SK-N-SH (cell line): ENCODE results near the gene ZNF207. TPM values are rescaled to one million over a fixed set of nuclear protein-coding genes. Genes with fewer than 3 reads are reported as not detected.

Source experiments
- CTCF ChIA-PET: fragments of 300-600, 350-600 bp; formaldehyde crosslinking; extraction: SDS; loops from one replicate; lab custom pipeline; 2021; lab: Yijun Ruan, JAX
- POLR2A ChIA-PET: fragments of 350-600 bp; sonication (Branson Sonifier 250); formaldehyde crosslinking; extraction: SDS; loops from one replicate; lab custom pipeline; 2020; ENCODE audit warnings: antibody characterized with exemption, inconsistent platforms; lab: Yijun Ruan, JAX
- DNase-seq: peaks from one replicate; pipeline ENCODE4 v3.0.0; 2012
- H2AFZ ChIP-seq: fragments of 200-600 bp; sonication (generic); 2 replicates; pipeline ENCODE4 v1.8.1; 2016; ENCODE audit warnings: antibody characterized with exemption, mild to moderate bottlenecking, low read depth
- H3F3A ChIP-seq: fragments of 200-600 bp; sonication (generic); replicated peaks from 2 replicates; pipeline ENCODE3; 2016; ENCODE audit warnings: antibody characterized with exemption, mild to moderate bottlenecking; ENCODE audit not compliant: insufficient read depth
- H3K27ac ChIP-seq, 2 experiments: fragments of 200-500 bp in 1 of 2; fragments of 200-600 bp in 1 of 2; sonication (Bioruptor generic) in 1 of 2; sonication (generic), shearing (Covaris generic) in 1 of 2; 2 replicates each; pipeline versions ENCODE4 v1.5.1 to v1.6.1; 2014 to 2016; ENCODE audit warnings: low read depth in 2 of 2, inconsistent platforms in 1 of 2, low read length in 1 of 2, mild to moderate bottlenecking in 1 of 2, mixed read lengths in 1 of 2
- H3K27me3 ChIP-seq: fragments of 200-600 bp; sonication (generic), shearing (Covaris generic); 2 replicates; pipeline ENCODE4 v1.6.1; 2016; ENCODE audit warnings: mixed run types; ENCODE audit not compliant: insufficient read depth
- H3K36me3 ChIP-seq, 2 experiments: fragments of 200-500 bp in 1 of 2; fragments of 200-600 bp in 1 of 2; sonication (Bioruptor generic) in 1 of 2; sonication (generic) in 1 of 2; replicated peaks in 1 of 2; 2 replicates each; pipeline versions ENCODE3 to v1.5.1; 2014 to 2016; ENCODE audit warnings: low read length in 1 of 2, mild to moderate bottlenecking in 1 of 2; ENCODE audit not compliant: insufficient read depth in 2 of 2, control insufficient read depth in 1 of 2
- H3K4me1 ChIP-seq, 2 experiments: fragments of 200-500 bp in 1 of 2; fragments of 200-600 bp in 1 of 2; sonication (Bioruptor generic) in 1 of 2; sonication (generic), shearing (Covaris generic) in 1 of 2; 2 replicates each; pipeline versions ENCODE4 v1.5.1 to v1.6.1; 2014 to 2016; ENCODE audit warnings: low read depth in 1 of 2, low read length in 1 of 2, mixed run types in 1 of 2; ENCODE audit not compliant: insufficient read depth in 2 of 2, control insufficient read depth in 1 of 2
- H3K4me2 ChIP-seq: fragments of 200-600 bp; sonication (generic), shearing (Covaris generic); 2 replicates; pipeline ENCODE4 v1.6.1; 2017; ENCODE audit warnings: mixed run types
- H3K4me3 ChIP-seq, 2 experiments: fragments of 200-500 bp in 1 of 2; fragments of 200-600 bp in 1 of 2; sonication (Bioruptor generic) in 1 of 2; sonication (generic), shearing (Covaris generic) in 1 of 2; 2 replicates each; pipeline versions ENCODE4 v1.5.1 to v1.8.1; 2014 to 2016; ENCODE audit warnings: low read depth in 2 of 2, inconsistent platforms in 1 of 2, low read length in 1 of 2, mild to moderate bottlenecking in 1 of 2, mixed read lengths in 1 of 2, moderate library complexity in 1 of 2
- H3K79me2 ChIP-seq: fragments of 200-600 bp; sonication (generic); 2 replicates; pipeline ENCODE4 v1.8.1; 2017; ENCODE audit warnings: mild to moderate bottlenecking; ENCODE audit not compliant: insufficient read depth
- H3K9ac ChIP-seq: fragments of 200-600 bp; sonication (generic); 2 replicates; pipeline ENCODE4 v1.6.1; 2017; ENCODE audit warnings: mixed run types
- H3K9me2 ChIP-seq: fragments of 200-600 bp; sonication (generic); 2 replicates; pipeline ENCODE4 v1.6.1; 2017; ENCODE audit warnings: mixed run types
- H3K9me3 ChIP-seq: fragments of 200-600 bp; sonication (generic); 2 replicates; pipeline ENCODE4 v1.6.1; 2017; ENCODE audit warnings: mixed run types, mild to moderate bottlenecking, moderate library complexity
- H4K20me1 ChIP-seq: fragments of 200-600 bp; sonication (generic); 2 replicates; pipeline ENCODE4 v1.6.1; 2017; ENCODE audit warnings: mild to moderate bottlenecking, mixed run types; ENCODE audit not compliant: insufficient read depth
- FOSL2 ChIP-seq: IDR thresholded peaks from 2 replicates; pipeline ENCODE4 v1.4.0; 2012; ENCODE audit warnings: low read depth, mild to moderate bottlenecking, moderate library complexity, borderline replicate concordance
- GATA2 ChIP-seq: sonication (generic); formaldehyde crosslinking; IDR thresholded peaks from 2 replicates; pipeline ENCODE4 v1.5.0; 2020; ENCODE audit warnings: mild to moderate bottlenecking, missing genetic modification reagents
- JUND ChIP-seq: IDR thresholded peaks from 2 replicates; pipeline ENCODE4 v1.4.0; 2012
- MXI1 ChIP-seq: IDR thresholded peaks from 2 replicates; pipeline ENCODE4 v1.6.1; 2012; ENCODE audit warnings: mild to moderate bottlenecking, low read depth, low read length, improper control_type of control experiment
- NRF1 ChIP-seq: IDR thresholded peaks from 2 replicates; pipeline ENCODE4 v1.6.1; 2012; ENCODE audit warnings: low read depth, mild to moderate bottlenecking, low read length
- SMC3 ChIP-seq: IDR thresholded peaks from 2 replicates; pipeline ENCODE4 v1.6.1; 2012; ENCODE audit warnings: low read depth, low read length, improper control_type of control experiment
- TAF1 ChIP-seq: IDR thresholded peaks from 2 replicates; pipeline ENCODE4 v1.6.1; 2012; ENCODE audit warnings: low read depth, mild to moderate bottlenecking, low read length, moderate library complexity, borderline replicate concordance
- TCF12 ChIP-seq: IDR thresholded peaks from 2 replicates; pipeline ENCODE4 v1.4.0; 2012
- TEAD4 ChIP-seq: IDR thresholded peaks from 2 replicates; pipeline ENCODE4 v1.4.0; 2012; ENCODE audit warnings: mild to moderate bottlenecking, borderline replicate concordance; ENCODE audit not compliant: insufficient read depth
- WGBS: methylation state at CpG from one replicate; pipeline ENCODE4 v1.1.6; 2017; ENCODE audit warnings: low lambda C conversion rate; 5-methylcytosine and 5-hydroxymethylcytosine counted together
- polyA plus RNA-seq, 3 experiments: library from polyadenylated mRNA; depleted of rRNA; stranded (reverse); fragments of >200 nt; gene quantifications; 2 replicates each; pipeline ENCODE4 v1.2.3, GENCODE V29; 2012
- TF ChIP-seq, protein P1 (sequence below): IDR thresholded peaks from 2 replicates; pipeline ENCODE4; 2012
- TF ChIP-seq, protein P2 (sequence below): fragments of 200-600 bp; sonication (generic); IDR thresholded peaks from 2 replicates; pipeline ENCODE4 v1.6.1; 2017; ENCODE audit warnings: antibody characterized with exemption, mild to moderate bottlenecking, moderate library complexity

ZNF207 gene
- polyA plus RNA-seq, 1 of the 3 experiments (the other 2 are of a cell fraction): 122 TPM

GRCh38 chr17:32335046-32335445 lies 14.9 kb upstream of the ZNF207 start (continued):
- TF ChIP-seq SMC3: no peak
- TF ChIP-seq TAF1: no peak
- no peak for TF ChIP-seq JUND
- no peak for TF ChIP-seq NRF1
- TF ChIP-seq, protein P1, sequence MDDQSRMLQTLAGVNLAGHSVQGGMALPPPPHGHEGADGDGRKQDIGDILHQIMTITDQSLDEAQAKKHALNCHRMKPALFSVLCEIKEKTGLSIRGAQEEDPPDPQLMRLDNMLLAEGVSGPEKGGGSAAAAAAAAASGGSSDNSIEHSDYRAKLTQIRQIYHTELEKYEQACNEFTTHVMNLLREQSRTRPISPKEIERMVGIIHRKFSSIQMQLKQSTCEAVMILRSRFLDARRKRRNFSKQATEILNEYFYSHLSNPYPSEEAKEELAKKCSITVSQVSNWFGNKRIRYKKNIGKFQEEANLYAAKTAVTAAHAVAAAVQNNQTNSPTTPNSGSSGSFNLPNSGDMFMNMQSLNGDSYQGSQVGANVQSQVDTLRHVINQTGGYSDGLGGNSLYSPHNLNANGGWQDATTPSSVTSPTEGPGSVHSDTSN: no peak

- Histone ChIP-seq H4K20me1 (no peaks in the 10 kb centered on the region), H3K79me2 (no peaks in the 10 kb centered on the region), H2AFZ (no peak overlapping the region), H3K27ac (0 out of 4 replicates have a peak overlapping the region, but pooled peaks of 1 of the 2 experiments have one; percentile 1), H3F3A (peaks cover 27% of the 10 kb centered on the region), H3K27me3 (no peaks in the 10 kb centered on the region), H3K9me2 (no peaks in the 10 kb centered on the region), H3K9ac (no peak overlapping the region), H3K4me3 (no peak overlapping the region), H3K9me3 (no peaks in the 10 kb centered on the region), H3K4me2 (no peak overlapping the region), H3K36me3 (peaks cover 34 to 35% of the 10 kb centered on the region in 2 experiments), H3K4me1 (peaks cover under 1 to 6% of the 10 kb centered on the region in 2 experiments; a peak in 2 of 4 replicates)
- TF ChIP-seq, protein P1: 0 out of 2 replicates have a peak, but pooled peaks have one; percentile 19
- TF ChIP-seq TCF12: peak; percentile 16; the same call in 1 of the 2 replicates
- peak; percentile 56; the same call in 1 of the 2 replicates for TF ChIP-seq FOSL2
- TF ChIP-seq JUND: peak; percentile 34; the same call in 1 of the 2 replicates
- TF ChIP-seq TEAD4: no peak
- WGBS: 68% methylated on average over 4 of the region's 4 CpGs
- POLR2A ChIA-PET: no interaction called here
- CTCF ChIA-PET: interaction anchor here (1.2 to 1.4 kb wide), 2 partner anchors 11 to 126 kb away, joined by 3 to 4 read pairs; no protein-coding TSS in a partner anchor
- DNase-seq: no peak
Observed at GRCh38 chr17:32335687-32336086, 14.3 kb upstream of the ZNF207 start.

- no peaks in the 10 kb centered on the region for H3K9me2 ChIP-seq
- H3K79me2 ChIP-seq: no peaks in the 10 kb centered on the region
- H3K9ac ChIP-seq: peak overlapping the region; percentile 74
- H2AFZ ChIP-seq: peak overlapping the region; percentile 36; the same call in 1 of the 2 replicates
- peak overlapping the region; percentile 59 to 69 for H3K4me3 ChIP-seq
- H3K4me1 ChIP-seq: peaks cover 0 to 15% of the 10 kb centered on the region in 2 experiments; a peak in 1 of 4 replicates
- peak overlapping the region; percentile 36 to 84 for H3K27ac ChIP-seq
- peak overlapping the region; percentile 80 for H3K4me2 ChIP-seq
- CTCF ChIA-PET: interaction anchor here (0.6 to 1.7 kb wide), 5 partner anchors 15 to 103 kb away, joined by 3 to 10 read pairs (median 4); partner anchors contain the start of gene PSMD11
- DNase-seq: peak; percentile 58
- 16% methylated on average over 11 of the region's 13 CpGs for WGBS
- no peaks in the 10 kb centered on the region for H3K27me3 ChIP-seq
- no peaks in the 10 kb centered on the region for H3K9me3 ChIP-seq
- TF ChIP-seq MXI1 (peak; percentile 50; the same call in 1 of the 2 replicates), FOSL2 (no peak), GATA2 (CRISPR knock-in tag) (no peak)
- TF ChIP-seq, protein P2, sequence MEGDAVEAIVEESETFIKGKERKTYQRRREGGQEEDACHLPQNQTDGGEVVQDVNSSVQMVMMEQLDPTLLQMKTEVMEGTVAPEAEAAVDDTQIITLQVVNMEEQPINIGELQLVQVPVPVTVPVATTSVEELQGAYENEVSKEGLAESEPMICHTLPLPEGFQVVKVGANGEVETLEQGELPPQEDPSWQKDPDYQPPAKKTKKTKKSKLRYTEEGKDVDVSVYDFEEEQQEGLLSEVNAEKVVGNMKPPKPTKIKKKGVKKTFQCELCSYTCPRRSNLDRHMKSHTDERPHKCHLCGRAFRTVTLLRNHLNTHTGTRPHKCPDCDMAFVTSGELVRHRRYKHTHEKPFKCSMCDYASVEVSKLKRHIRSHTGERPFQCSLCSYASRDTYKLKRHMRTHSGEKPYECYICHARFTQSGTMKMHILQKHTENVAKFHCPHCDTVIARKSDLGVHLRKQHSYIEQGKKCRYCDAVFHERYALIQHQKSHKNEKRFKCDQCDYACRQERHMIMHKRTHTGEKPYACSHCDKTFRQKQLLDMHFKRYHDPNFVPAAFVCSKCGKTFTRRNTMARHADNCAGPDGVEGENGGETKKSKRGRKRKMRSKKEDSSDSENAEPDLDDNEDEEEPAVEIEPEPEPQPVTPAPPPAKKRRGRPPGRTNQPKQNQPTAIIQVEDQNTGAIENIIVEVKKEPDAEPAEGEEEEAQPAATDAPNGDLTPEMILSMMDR: peak; percentile 31
- POLR2A ChIA-PET: interaction anchor here (0.7 to 1.3 kb wide), 2 partner anchors 11 to 145 kb away, joined by 3 read pairs; partner anchors contain the start of gene CDK5R1
- H4K20me1 ChIP-seq: no peaks in the 10 kb centered on the region
- peaks cover 14% of the 10 kb centered on the region for H3F3A ChIP-seq
- peaks cover 8 to 12% of the 10 kb centered on the region in 2 experiments for H3K36me3 ChIP-seq
Observed at GRCh38 chr17:32341141-32341856, 8.7 kb upstream of the ZNF207 start.
